Activated CD4-positive, alpha-beta T cell treated with anti-CD3 and anti-CD28 coated beads, Interleukin-2, Interleukin-4, amounts not matched to agents 100 ng/mL and 50 ng/mL, durations not matched to agents 16 hours and 8 hours (primary cell): ENCODE results near the gene MED10.

Experiments
- DNase-seq: peaks from one replicate; pipeline ENCODE4 v3.0.0-alpha.2; 2020; ENCODE audit warnings: low spot score

MED10 gene

GRCh38 chr5:6399980-6400910 lies 21.9 kb upstream of the MED10 start:
- no peak for DNase-seq

GRCh38 chr5:6398570-6399230 lies 20.4 kb upstream of the MED10 start:
- DNase-seq: no peak

- no peak for DNase-seq
Measured at GRCh38 chr5:6397536-6398269, 19.4 kb upstream of the MED10 start.

- DNase-seq: no peak
Measured at GRCh38 chr5:6396836-6397535, 18.6 kb upstream of the MED10 start.

GRCh38 chr5:6396043-6396442 lies 17.7 kb upstream of the MED10 start:
- no peak for DNase-seq

GRCh38 chr5:6395621-6396020 lies 17.3 kb upstream of the MED10 start:
- DNase-seq: no peak

- DNase-seq: no peak
Measured at GRCh38 chr5:6395102-6395445, 16.7 kb upstream of the MED10 start.

- no peak for DNase-seq
Measured at GRCh38 chr5:6394429-6395101, 16.2 kb upstream of the MED10 start.

- no peak for DNase-seq
Measured at GRCh38 chr5:6393596-6394194, 15.3 kb upstream of the MED10 start.

GRCh38 chr5:6392561-6392960 lies 14.2 kb upstream of the MED10 start:
- DNase-seq: no peak

GRCh38 chr5:6391151-6391550 lies 12.8 kb upstream of the MED10 start:
- no peak for DNase-seq

GRCh38 chr5:6389946-6390530 lies 11.7 kb upstream of the MED10 start:
- no peak for DNase-seq

GRCh38 chr5:6389397-6389796 lies 11.1 kb upstream of the MED10 start:
- no peak for DNase-seq

- no peak for DNase-seq
Measured at GRCh38 chr5:6387970-6388369, 9.6 kb upstream of the MED10 start.

GRCh38 chr5:6386271-6386670 lies 7.9 kb upstream of the MED10 start:
- no peak for DNase-seq

- DNase-seq: no peak
Measured at GRCh38 chr5:6384856-6385255, 6.5 kb upstream of the MED10 start.

GRCh38 chr5:6383376-6383775 lies 5.0 kb upstream of the MED10 start:
- DNase-seq: no peak

- DNase-seq: no peak
Measured at GRCh38 chr5:6379246-6379645, 899 bp upstream of the MED10 start.

GRCh38 chr5:6378766-6379103 lies 388 bp upstream of the MED10 start:
- DNase-seq: no peak

- DNase-seq: peak; percentile 7
Measured at GRCh38 chr5:6377582-6377904, 804 bp downstream of the MED10 start.

- DNase-seq: peak; percentile 44
Measured at GRCh38 chr5:6376974-6377520, 1.3 kb downstream of the MED10 start.
